Retinal pigment epithelial cell (primary cell): Measurements from ENCODE around the gene SIRPA.

Experiments used
- DNase-seq: peaks from one replicate; pipeline ENCODE4 v3.0.0-alpha.2; 2010; ENCODE audit warnings: low read depth
- H3K4me3 ChIP-seq: 2 replicates; pipeline ENCODE4 v1.5.1; 2011; ENCODE audit warnings: mild to moderate bottlenecking, low read length, control low read depth, moderate library complexity
- CTCF ChIP-seq: conservative IDR thresholded peaks from 2 replicates; pipeline ENCODE4 v1.5.1; 2011; ENCODE audit warnings: low read depth, low read length, control low read depth, inconsistent platforms

SIRPA gene

DNA sequence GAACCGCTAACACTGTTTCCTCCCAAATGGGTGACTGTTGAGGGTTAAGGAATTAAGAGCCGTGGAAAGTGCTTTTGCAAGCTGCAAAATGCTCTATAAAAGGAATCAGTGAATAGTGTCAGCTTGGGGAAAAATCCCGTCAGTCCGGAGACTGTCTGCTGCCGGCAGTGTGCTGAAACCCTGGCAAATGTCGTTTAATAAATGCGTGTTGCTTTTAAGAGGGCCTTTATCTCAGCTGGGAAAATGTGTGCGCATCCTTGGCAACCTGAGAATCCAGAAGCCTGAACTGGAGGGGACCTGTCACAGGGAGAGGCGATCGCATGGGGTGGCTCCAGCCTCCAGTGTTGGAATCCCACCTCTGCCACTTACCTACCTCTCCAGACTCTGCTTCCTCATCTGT is 9.8 kb downstream of the SIRPA start:
- no peak for DNase-seq
- H3K4me3 ChIP-seq = no peak overlapping the region
- no peak for TF ChIP-seq CTCF

GRCh38 chr20:1905693-1906092 is 10.5 kb downstream of the SIRPA start:
- DNase-seq = no peak
- no peak for TF ChIP-seq CTCF
- no peak overlapping the region for H3K4me3 ChIP-seq

- H3K4me3 ChIP-seq = no peak overlapping the region
- no peak for TF ChIP-seq CTCF
- DNase-seq = no peak
Observed at GRCh38 chr20:1906361-1907051, 11.3 kb downstream of the SIRPA start.

DNA sequence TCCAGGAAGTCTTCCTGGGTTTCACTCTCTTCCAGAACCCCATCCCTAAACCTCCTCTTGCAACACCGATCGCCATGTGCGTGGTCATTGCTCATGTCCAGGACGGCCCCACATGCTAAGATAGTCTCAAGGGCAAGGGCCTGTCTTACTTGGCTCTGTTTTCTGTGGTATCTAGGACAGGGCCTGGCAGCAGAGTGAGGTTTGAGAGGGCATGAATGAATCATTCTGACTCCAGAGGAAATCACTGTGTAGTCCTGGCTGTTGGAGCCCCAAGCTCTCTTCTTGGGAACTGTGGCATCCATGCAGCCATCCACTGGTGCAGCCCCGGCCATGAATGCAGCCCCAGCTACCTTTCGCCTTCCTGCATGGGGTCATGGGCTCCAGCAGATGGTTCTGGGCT is 12.4 kb downstream of the SIRPA start:
- H3K4me3 ChIP-seq = no peak overlapping the region
- DNase-seq = no peak
- TF ChIP-seq CTCF = no peak

GRCh38 chr20:1908191-1908590 is 13.0 kb downstream of the SIRPA start:
- no peak overlapping the region for H3K4me3 ChIP-seq
- no peak for DNase-seq
- no peak for TF ChIP-seq CTCF

GRCh38 chr20:1909097-1909496 is 13.9 kb downstream of the SIRPA start:
- H3K4me3 ChIP-seq = no peak overlapping the region
- no peak for DNase-seq
- TF ChIP-seq CTCF = no peak

DNA sequence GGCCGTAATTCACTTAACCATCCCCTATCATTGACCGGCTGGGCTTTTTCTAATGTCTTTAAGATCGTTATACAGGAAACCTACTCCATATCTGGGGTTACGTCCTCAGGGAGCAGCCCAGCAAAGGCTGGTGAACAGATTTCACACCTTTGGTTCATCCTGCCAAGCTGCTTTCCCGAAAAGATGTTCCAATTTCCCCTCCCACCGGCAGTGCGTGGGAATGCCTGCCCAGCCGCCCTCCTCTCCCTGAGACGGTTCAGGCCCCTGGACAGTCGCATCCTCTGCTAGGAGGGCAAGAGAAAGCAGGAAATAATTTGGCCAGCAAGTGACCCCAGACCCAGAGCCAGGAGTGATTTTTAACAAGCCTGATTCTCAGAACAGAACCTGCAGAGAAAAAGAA is 16.3 kb downstream of the SIRPA start:
- no peak for DNase-seq
- TF ChIP-seq CTCF = no peak
- H3K4me3 ChIP-seq = no peak overlapping the region
